ENCODE data around the gene CEBPG. TPM values are rescaled to one million over a fixed set of nuclear protein-coding genes. Genes with fewer than 3 reads are reported as not detected.

Gene CEBPG
- total RNA-seq, 1 experiment from 2014 or later: 51.1 TPM

DNA sequence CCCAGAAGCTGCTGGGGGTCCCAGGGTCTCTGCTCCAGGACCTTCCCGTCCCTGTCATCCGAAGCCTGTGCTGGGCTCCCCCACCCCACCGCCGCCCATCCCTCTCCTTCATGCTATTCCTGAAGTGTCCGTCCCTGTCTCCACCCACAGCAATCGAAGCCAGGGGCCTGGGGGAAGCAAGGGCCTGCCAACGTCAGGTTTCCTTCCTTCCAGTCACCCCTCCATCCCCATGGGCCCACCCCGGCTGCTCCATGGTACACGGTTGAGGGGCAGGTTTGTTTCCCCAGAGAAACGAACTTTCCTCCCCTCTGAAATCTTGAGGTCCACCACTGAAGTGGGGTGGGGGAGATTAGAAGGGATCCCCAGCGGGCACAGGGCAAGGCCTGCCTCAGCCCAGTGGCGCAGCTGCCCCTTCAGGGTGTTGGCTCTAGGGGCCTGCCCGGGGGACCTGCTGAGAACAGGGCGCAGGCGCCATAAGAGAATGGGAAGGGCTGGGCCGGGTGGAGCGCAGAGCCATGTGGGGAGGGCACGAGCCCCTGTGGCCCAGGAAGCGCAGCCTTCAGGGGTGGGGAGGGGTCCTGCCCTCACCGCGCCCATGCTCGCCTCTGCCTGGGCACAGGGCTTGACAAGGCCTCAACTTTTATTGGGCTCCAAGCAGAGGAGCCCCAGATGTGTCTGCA lies 16.1 kb downstream of the CEBPG start:
- H3K36me3 ChIP-seq (ENCODE audit: control insufficient read depth in 1 of 2, insufficient read depth in 2 of 2, low read length in 2 of 2): no peaks in the 10 kb centered on the region; a peak in 1 of 4 replicates
- ChIA-PET POLR2A (no interaction called here), CTCF (no interaction called here), RAD21 (ENCODE audit: low non-redundant PET in 1 of 2, low total read pairs in 2 of 2, uncharacterized antibody in 2 of 2, unreplicated experiment in 2 of 2) (no interaction called here)
- H3K4me2 ChIP-seq (ENCODE audit: low read length): no peak overlapping the region
- no peaks in the 10 kb centered on the region for H3K9me2 ChIP-seq (ENCODE audit: insufficient read depth)
- ATAC-seq (no peak), DNase-seq (ENCODE audit: low read depth, low spot score) (no peak)
- H3K4me1 ChIP-seq (ENCODE audit: control insufficient read depth in 1 of 2, insufficient read depth in 2 of 2, low read length in 2 of 2): no peaks in the 10 kb centered on the region
- H2AFZ ChIP-seq (ENCODE audit: low read depth, low read length, poor library complexity, severe bottlenecking): no peak overlapping the region
- no peaks in the 10 kb centered on the region for H4K20me1 ChIP-seq (ENCODE audit: insufficient read depth)
- no peak overlapping the region for H3K27ac ChIP-seq (ENCODE audit: low read depth, low read length)
- H3K79me2 ChIP-seq (ENCODE audit: insufficient read depth, low read length): peaks cover 5% of the 10 kb centered on the region; the same call in 1 of the 2 replicates
- no peaks in the 10 kb centered on the region for H3K9me3 ChIP-seq (ENCODE audit: control insufficient read depth in 1 of 2, insufficient read depth in 1 of 2, low read depth in 1 of 2, low read length in 2 of 2)
- no peak overlapping the region for H3K9ac ChIP-seq (ENCODE audit: low read length)
- H3K4me3 ChIP-seq (replicated peaks in 1 of 2; ENCODE audit: low read depth in 1 of 2, low read length in 2 of 2): no peak overlapping the region
- H3K27me3 ChIP-seq (ENCODE audit: insufficient read depth, low read length): no peaks in the 10 kb centered on the region
- no peak for TF ChIP-seq ELF1 (IDR thresholded peaks at IDR 0.05; ENCODE audit: borderline replicate concordance, low read depth)
- TF ChIP-seq ZNF274 (IDR thresholded peaks at IDR 0.05; ENCODE audit: low read depth, low read length): no peak
- TF ChIP-seq, protein P1, sequence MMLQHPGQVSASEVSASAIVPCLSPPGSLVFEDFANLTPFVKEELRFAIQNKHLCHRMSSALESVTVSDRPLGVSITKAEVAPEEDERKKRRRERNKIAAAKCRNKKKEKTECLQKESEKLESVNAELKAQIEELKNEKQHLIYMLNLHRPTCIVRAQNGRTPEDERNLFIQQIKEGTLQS (IDR thresholded peaks at IDR 0.05): no peak
- TF ChIP-seq, protein P2, sequence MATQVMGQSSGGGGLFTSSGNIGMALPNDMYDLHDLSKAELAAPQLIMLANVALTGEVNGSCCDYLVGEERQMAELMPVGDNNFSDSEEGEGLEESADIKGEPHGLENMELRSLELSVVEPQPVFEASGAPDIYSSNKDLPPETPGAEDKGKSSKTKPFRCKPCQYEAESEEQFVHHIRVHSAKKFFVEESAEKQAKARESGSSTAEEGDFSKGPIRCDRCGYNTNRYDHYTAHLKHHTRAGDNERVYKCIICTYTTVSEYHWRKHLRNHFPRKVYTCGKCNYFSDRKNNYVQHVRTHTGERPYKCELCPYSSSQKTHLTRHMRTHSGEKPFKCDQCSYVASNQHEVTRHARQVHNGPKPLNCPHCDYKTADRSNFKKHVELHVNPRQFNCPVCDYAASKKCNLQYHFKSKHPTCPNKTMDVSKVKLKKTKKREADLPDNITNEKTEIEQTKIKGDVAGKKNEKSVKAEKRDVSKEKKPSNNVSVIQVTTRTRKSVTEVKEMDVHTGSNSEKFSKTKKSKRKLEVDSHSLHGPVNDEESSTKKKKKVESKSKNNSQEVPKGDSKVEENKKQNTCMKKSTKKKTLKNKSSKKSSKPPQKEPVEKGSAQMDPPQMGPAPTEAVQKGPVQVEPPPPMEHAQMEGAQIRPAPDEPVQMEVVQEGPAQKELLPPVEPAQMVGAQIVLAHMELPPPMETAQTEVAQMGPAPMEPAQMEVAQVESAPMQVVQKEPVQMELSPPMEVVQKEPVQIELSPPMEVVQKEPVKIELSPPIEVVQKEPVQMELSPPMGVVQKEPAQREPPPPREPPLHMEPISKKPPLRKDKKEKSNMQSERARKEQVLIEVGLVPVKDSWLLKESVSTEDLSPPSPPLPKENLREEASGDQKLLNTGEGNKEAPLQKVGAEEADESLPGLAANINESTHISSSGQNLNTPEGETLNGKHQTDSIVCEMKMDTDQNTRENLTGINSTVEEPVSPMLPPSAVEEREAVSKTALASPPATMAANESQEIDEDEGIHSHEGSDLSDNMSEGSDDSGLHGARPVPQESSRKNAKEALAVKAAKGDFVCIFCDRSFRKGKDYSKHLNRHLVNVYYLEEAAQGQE (IDR thresholded peaks at IDR 0.05; ENCODE audit: low read depth): no peak
- no peak for TF ChIP-seq CBX3 (IDR thresholded peaks at IDR 0.05; ENCODE audit: low read depth)
- no peak for TF ChIP-seq EZH2phosphoT487 (IDR thresholded peaks at IDR 0.05; ENCODE audit: borderline replicate concordance)
- no peak for TF ChIP-seq EGR1 (IDR thresholded peaks at IDR 0.05; ENCODE audit: low read depth)
- TF ChIP-seq RAD21 (IDR thresholded peaks at IDR 0.05; ENCODE audit: low read depth): no peak
- TF ChIP-seq SIN3A (IDR thresholded peaks at IDR 0.05; ENCODE audit: low read depth): no peak
- no peak for TF ChIP-seq JUND (IDR thresholded peaks at IDR 0.05)
- no peak for TF ChIP-seq ZFX (IDR thresholded peaks at IDR 0.05)
- TF ChIP-seq POLR2A (IDR thresholded peaks at IDR 0.05; ENCODE audit: borderline replicate concordance, extremely low read depth, insufficient read depth, insufficient read length): no peak
- TF ChIP-seq, protein P3, sequence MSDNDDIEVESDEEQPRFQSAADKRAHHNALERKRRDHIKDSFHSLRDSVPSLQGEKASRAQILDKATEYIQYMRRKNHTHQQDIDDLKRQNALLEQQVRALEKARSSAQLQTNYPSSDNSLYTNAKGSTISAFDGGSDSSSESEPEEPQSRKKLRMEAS (IDR thresholded peaks at IDR 0.05): no peak
- no peak for TF ChIP-seq CEBPB (IDR thresholded peaks at IDR 0.05; ENCODE audit: low read depth)
- no peak for TF ChIP-seq POLR2AphosphoS5 (IDR thresholded peaks at IDR 0.05; ENCODE audit: low read depth, low read length)
- no peak for TF ChIP-seq TCF7L2 (IDR thresholded peaks at IDR 0.05; ENCODE audit: borderline replicate concordance, extremely low read depth, insufficient read depth, insufficient read length)
- TF ChIP-seq EZH2 (IDR thresholded peaks at IDR 0.05): no peak
- intact Hi-C loops (cut with micrococcal nuclease): no loop called here
- no TSS peak for BruUV-seq (replicated peaks)
